HG02571 (cell line): Measurements from ENCODE around the gene EXOC8.

Experiments used
- ATAC-seq: cut with Tn5 transposase; IDR thresholded peaks from one replicate; pipeline ENCODE4 v1.9.1; 2021; ENCODE audit warnings: mild to moderate bottlenecking, moderate library complexity; ENCODE audit not compliant: unreplicated experiment

Gene EXOC8

GRCh38 chr1:231318015-231318355 lies 19.7 kb downstream of the EXOC8 start:
- no peak for ATAC-seq

DNA sequence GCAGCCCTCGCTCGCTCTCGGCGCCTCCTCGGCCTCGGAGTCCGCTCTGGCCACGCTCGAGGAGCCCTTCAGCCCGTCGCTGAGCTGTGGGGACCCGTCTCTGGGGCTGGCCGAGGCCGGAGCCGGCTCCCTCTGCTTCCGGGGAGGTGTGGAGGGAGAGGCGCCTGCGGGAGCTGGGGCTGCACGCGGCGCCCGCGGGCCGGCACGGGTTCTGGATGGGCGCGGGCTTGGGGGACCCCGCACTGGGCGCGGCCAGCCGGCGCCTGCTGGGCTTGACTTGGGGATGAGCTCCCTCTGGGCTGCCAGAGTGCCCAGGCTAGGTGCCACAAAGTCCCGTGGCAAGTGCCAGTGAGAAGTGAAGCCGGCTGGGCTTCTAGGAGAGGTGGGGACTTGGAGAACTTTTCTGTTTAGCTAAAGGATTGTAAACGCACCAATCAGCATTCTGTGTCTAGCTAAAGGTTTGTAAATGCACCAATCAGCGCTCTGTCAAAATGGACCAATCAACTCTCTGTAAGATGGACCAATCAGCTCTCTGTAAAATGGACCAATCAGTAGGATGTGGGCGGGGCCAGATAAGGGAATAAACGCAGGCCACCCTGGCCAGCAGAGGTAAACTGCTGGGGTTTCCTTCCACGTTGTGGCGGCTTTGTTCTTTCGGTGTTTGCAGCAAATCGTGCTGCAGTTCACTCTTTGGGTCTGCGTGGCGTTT lies 20.2 kb downstream of the EXOC8 start:
- ATAC-seq = no peak

DNA sequence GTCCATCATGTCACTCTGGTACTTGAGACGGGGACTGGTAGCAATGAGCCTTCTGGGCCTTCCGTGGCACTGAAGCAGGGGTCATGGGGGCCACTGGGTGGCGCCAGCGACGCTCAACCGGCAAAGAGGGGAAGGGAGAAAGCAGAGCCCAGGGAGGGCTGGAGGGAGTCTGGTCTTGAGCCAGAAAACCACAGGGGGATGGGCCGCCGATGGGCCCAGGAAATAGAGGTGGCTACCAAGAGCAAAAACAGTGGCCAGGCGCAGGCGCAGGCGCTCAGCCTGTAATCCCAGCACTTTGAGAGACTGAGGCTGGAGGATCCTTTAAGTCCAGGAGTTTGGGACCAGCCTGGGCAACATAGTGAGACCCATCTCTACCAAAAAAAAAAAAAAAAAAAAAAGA lies 21.8 kb downstream of the EXOC8 start:
- peak; percentile 59 for ATAC-seq

DNA sequence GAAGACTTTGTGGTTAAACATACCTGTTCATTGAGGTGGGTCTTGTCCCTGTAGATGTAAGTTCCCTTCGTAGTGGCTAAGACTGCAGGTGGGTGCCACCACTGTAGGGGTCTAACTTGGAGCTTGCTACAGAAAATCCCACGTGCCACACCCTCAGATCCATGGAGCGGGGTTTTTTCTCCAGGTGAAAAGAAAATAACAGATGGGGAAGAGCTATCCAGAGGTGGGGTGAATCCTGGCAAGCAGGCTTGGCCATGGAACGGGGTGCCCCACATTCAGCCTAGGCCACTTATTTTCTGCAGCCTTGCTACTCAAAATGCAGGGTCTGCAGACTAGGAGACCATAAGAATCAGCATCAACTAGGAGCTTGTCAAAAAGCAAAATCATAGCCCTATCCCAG lies 24.0 kb downstream of the EXOC8 start:
- ATAC-seq = no peak

DNA sequence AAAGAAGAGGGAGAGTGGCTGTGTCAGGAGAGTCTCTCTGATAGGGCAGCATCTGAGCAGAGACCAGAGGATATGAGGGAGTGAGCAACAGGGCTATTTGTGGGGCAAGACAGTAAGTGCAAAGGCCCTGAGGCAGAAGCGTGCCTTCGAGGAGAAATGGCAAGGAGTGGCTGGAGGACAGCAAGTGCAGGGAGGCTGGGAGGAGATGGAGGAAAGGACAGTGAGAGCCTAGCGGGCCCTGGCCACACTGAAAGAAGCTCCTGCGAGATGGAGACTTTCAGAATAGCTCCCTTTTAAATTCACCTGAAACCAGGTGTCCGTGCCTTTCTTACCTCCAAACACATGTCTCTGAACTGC lies 25.2 kb downstream of the EXOC8 start:
- no peak for ATAC-seq

DNA sequence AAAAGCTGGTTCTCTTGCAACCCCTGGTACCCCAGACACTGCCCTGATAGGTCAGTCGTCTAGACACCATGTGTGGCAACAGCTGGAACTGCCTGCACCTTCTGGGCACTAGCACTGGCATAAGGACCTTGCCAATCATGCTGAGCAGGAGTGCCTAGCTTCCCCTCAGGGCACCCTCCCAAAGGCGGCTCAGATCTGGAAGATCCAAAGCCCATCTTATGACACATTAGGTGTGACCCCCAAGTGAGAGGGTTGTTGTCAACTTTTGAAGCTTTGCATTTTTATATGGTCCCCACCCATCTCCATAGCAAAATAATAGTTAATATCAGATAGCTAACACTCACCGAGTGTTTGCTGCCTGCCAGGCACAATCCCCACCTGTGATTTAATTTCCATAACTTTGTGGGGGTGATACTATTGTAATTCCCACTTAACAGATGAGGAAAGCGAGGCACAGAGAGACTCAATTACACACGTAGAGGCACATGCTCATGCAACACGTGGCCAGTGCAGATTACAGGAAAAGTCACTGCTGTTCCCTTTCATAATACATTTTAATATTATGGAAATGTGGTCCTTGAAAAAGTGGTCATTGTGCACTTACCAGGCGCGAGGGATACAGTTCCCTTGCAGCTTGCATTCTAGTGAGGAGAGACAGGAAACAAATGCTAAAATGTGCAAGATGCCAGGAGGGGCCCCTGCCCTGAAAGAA lies 25.8 kb downstream of the EXOC8 start:
- no peak for ATAC-seq

- ATAC-seq = no peak
Observed at GRCh38 chr1:231310391-231310934, 27.2 kb downstream of the EXOC8 start.

GRCh38 chr1:231301990-231302389 lies 35.7 kb downstream of the EXOC8 start:
- no peak for ATAC-seq

GRCh38 chr1:231295938-231296337 lies 41.7 kb downstream of the EXOC8 start:
- no peak for ATAC-seq

DNA sequence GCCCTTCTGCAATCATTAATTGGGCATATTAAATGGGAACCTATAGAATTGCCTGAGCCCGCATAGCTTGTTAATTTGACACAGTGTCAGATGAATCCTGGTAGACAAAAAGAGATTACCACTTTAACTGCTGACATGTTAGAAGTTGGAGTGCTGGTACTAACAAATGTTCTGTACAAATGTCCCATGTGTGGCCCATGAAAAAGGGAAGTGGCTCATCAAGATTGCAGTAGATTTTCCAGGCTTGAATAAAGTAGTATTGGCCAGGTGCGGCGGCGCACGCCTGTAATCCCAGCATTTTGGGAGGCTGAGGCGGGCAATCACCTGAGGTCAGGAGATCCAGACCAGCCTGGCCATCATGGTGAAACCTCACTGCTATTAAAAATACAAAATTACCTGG lies 51.0 kb downstream of the EXOC8 start:
- no peak for ATAC-seq

DNA sequence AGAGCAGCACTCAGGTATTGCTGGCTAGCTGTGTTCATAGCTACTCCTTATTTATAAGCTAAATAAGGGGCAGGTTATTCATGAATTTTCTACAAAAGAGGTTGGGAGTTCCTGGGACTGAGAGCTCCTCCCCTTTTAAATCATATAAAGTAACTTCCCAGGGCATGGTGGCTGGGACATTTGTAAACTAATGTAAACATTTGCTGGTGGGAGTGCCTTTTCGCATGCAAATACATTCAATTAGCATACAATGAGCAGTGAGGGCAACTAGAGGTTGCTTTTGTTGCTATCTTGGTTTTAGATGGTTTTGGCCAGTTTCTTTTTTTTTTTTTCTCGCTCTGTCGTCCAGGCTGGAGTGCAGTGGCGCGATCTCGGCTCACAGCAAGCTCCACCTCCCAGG lies 53.2 kb downstream of the EXOC8 start:
- ATAC-seq = no peak
